Naive thymus-derived CD4-positive, alpha-beta T cell (primary cell): Measurements from ENCODE around the gene HYAL1. TPM values are rescaled to one million over a fixed set of nuclear protein-coding genes. Genes with fewer than 3 reads are reported as not detected.

Source experiments
- ATAC-seq: fragments of 150-1000 bp; cut with Tn5 transposase; 2 replicates; pipeline ENCODE4 v1.10.0; 2021; ENCODE audit warnings: mild to moderate bottlenecking, moderate library complexity
- CTCF ChIA-PET: fragments of 350-600 bp; sonication (Branson Sonifier 250); formaldehyde crosslinking; loops from one replicate; lab custom pipeline; 2021; ENCODE audit warnings: antibody characterized with exemption; lab: Charles Lee
- POLR2A ChIA-PET: fragments of 350-600 bp; sonication (Branson Sonifier 250); formaldehyde crosslinking; loops from one replicate; lab custom pipeline; 2021; ENCODE audit warnings: antibody characterized with exemption, inconsistent platforms; lab: Charles Lee
- DNase-seq, 9 donors: peaks; one replicate each; pipeline versions ENCODE4 v3.0.0 to v3.0.0-alpha.2; 2020 to 2022; ENCODE audit warnings: mixed read lengths in 1 of 9
- H3K27ac ChIP-seq: one replicate; pipeline ENCODE4 v1.7.0; 2013; ENCODE audit warnings: mild to moderate bottlenecking, low read depth, low read length, moderate library complexity
- H3K27me3 ChIP-seq, 2 donors: one replicate each; pipeline ENCODE4 v1.7.0; 2013; ENCODE audit warnings: low read length in 2 of 2, mild to moderate bottlenecking in 2 of 2, moderate library complexity in 2 of 2; ENCODE audit not compliant: control insufficient read depth in 2 of 2, insufficient read depth in 2 of 2
- H3K36me3 ChIP-seq, 3 experiments: 1 replicate in 2 of 3; 2 replicates in 1 of 3; pipeline ENCODE4 v1.7.0; 2013; ENCODE audit warnings: low read length in 3 of 3, mild to moderate bottlenecking in 3 of 3, moderate library complexity in 1 of 3; ENCODE audit not compliant: insufficient read depth in 3 of 3, control insufficient read depth in 2 of 3
- H3K4me1 ChIP-seq, 2 donors: one replicate each; pipeline ENCODE4 v1.7.0; 2013; ENCODE audit warnings: low read length in 2 of 2, mild to moderate bottlenecking in 2 of 2, moderate library complexity in 1 of 2; ENCODE audit not compliant: control insufficient read depth in 2 of 2, insufficient read depth in 2 of 2
- H3K4me3 ChIP-seq: 2 replicates; pipeline ENCODE4 v1.7.0; 2013; ENCODE audit warnings: mild to moderate bottlenecking, low read length
- H3K9me3 ChIP-seq, 3 experiments: 1 replicate in 2 of 3; 2 replicates in 1 of 3; pipeline ENCODE4 v1.7.0; 2013; ENCODE audit warnings: low read length in 3 of 3; ENCODE audit not compliant: control insufficient read depth in 2 of 3
- H3K27ac Mint-ChIP-seq, 9 donors: one replicate each; pipeline ENCODE4 v1.8.0; 2020 to 2022; ENCODE audit warnings: mixed read lengths in 9 of 9, mild to moderate bottlenecking in 8 of 9, moderate library complexity in 5 of 9, inconsistent platforms in 2 of 9
- H3K27me3 Mint-ChIP-seq, 5 donors: one replicate each; pipeline ENCODE4 v1.8.0; 2021 to 2022; ENCODE audit warnings: mixed read lengths in 5 of 5, mild to moderate bottlenecking in 1 of 5
- H3K36me3 Mint-ChIP-seq, 5 donors: one replicate each; pipeline ENCODE4 v1.8.0; 2020 to 2022; ENCODE audit warnings: mixed read lengths in 5 of 5, mild to moderate bottlenecking in 3 of 5, inconsistent platforms in 1 of 5
- H3K4me1 Mint-ChIP-seq, 7 donors: one replicate each; pipeline ENCODE4 v1.8.0; 2020 to 2022; ENCODE audit warnings: mixed read lengths in 7 of 7, mild to moderate bottlenecking in 3 of 7, inconsistent platforms in 1 of 7
- H3K4me3 Mint-ChIP-seq, 10 donors: one replicate each; pipeline ENCODE4 v1.8.0; 2020 to 2022; ENCODE audit warnings: mild to moderate bottlenecking in 10 of 10, mixed read lengths in 10 of 10, moderate library complexity in 6 of 10, inconsistent platforms in 2 of 10
- H3K9me3 Mint-ChIP-seq, 11 donors: one replicate each; pipeline ENCODE4 v1.8.0; 2020 to 2022; ENCODE audit warnings: mixed read lengths in 11 of 11, mild to moderate bottlenecking in 4 of 11, inconsistent platforms in 1 of 11, moderate library complexity in 1 of 11
- intact Hi-C, 2 donors: fragments of 100-400 bp; cut with micrococcal nuclease; formaldehyde crosslinking; loops; one replicate each; pipeline ENCODE4 v1.15.1; 2023
- polyA plus RNA-seq, 2 donors: library from polyadenylated mRNA; unstranded; fragments of 300-500 nt; fragmentation: Illumina TruSeq; gene quantifications; one replicate each; pipeline ENCODE4 v1.2.3, GENCODE V29; 2021
- total RNA-seq, 6 experiments: library from RNA in 5 of 6; stranded (reverse) in 5 of 6; gene quantifications; 1 replicate in 5 of 6; 2 replicates in 1 of 6; pipeline ENCODE4 v1.2.3 and lab custom pipeline; 2021 to 2026

Gene HYAL1
- total and polyA plus RNA-seq, 7 experiments from 2014 or later = 0.12 to 0.51 (median 0.28) TPM; not detected in 1

GRCh38 chr3:50322115-50322385, 18.7 kb upstream of the HYAL1 start:
- ATAC-seq = no peak
- Histone ChIP-seq H3K4me1 (peaks cover 11 to 23% of the 10 kb centered on the region in 2 donors), H3K27me3 (no peaks in the 10 kb centered on the region), H3K27ac (peak overlapping the region; percentile 95), H3K9me3 (no peaks in the 10 kb centered on the region), H3K4me3 (peak overlapping the region; percentile 97), H3K36me3 (peaks cover 0 to 14% (median 0%) of the 10 kb centered on the region in 3 experiments)
- H3K27ac Mint-ChIP-seq = peak overlapping the region in 2 of 9 donors; percentile 91 to 93
- CTCF ChIA-PET = interaction anchor here (1.2 kb wide), 1 partner anchor 43 kb away, joined by 4 read pairs; no protein-coding TSS in a partner anchor
- POLR2A ChIA-PET = interaction anchor here (1.3 to 34.0 kb wide), 4 partner anchors 15 to 34 kb away, joined by 5 to 656 read pairs (median 20); partner anchors contain the start of genes CYB561D2, HYAL3, NAA80 and NPRL2
- H3K27me3 Mint-ChIP-seq = no peaks in the 10 kb centered on the region
- no peaks in the 10 kb centered on the region for H3K9me3 Mint-ChIP-seq
- peaks cover 0 to 4% (median 0%) of the 10 kb centered on the region in 5 donors for H3K36me3 Mint-ChIP-seq
- intact Hi-C loops = no loop called here
- H3K4me3 Mint-ChIP-seq = peak overlapping the region in 7 of 10 donors; percentile 35 to 90 (median 81)
- DNase-seq = no peak
- H3K4me1 Mint-ChIP-seq = peaks cover 17 to 45% (median 35%) of the 10 kb centered on the region in 7 donors

DNA sequence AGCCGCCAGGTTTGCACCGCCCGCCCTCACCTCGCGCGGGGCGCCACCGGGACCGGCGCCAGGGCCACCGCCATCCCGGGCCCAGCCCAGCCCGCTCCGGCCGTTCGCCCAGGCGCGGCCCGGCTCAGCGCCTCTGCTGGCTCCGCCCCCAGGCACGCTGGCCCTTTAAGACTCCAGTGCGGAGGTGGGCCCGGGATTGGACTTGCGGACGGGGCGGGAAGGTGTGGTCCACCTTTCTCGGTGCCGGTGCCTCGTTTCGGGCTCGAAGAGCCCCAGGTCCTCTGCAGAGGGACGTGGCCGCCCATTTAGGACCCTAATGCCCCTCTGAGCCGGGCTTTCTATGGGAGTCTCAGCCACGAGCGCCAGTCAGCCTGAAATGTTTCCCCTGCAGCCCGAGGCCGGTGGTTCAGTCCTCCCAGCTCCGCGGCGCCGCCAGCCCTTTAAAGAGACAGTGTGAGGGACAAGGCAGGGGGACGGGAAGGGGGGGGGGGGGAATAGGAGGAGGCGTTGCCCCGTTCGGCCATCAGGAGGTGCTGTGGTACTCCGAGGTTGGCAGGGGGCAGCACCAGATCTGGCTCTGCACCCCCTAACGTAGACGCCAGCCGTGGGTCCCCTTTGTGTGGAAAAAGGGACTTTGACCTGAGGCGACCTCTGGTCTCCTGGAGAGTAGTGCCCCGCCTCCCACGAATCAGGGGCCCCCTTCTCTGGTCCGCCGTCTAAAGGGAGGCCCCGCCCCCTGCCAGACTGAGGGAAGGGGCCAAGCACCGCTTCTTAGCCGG, 18.2 kb upstream of the HYAL1 start:
- peak overlapping the region; percentile 95 for H3K27ac ChIP-seq
- peaks cover 21 to 45% (median 36%) of the 10 kb centered on the region in 7 donors for H3K4me1 Mint-ChIP-seq
- H3K4me3 Mint-ChIP-seq = peak overlapping the region; percentile 74 to 90 (median 82)
- peak overlapping the region; percentile 97 for H3K4me3 ChIP-seq
- H3K9me3 Mint-ChIP-seq = no peaks in the 10 kb centered on the region
- intact Hi-C loops = loop anchor here (1.0 to 2.0 kb wide), 10 partner anchors 15 to 648 kb away; partner anchors contain the start of genes HYAL3 (in 2 of the 2), NAA80 (in 2 of the 2), CYB561D2 (in 1 of the 2) and IFRD2 (in 1 of the 2)
- ATAC-seq (peak; percentile 83), DNase-seq (peak; percentile 67 to 90 (median 83))
- peak overlapping the region; percentile 40 to 96 (median 93) for H3K27ac Mint-ChIP-seq
- H3K9me3 ChIP-seq = no peaks in the 10 kb centered on the region
- H3K4me1 ChIP-seq = peaks cover 12 to 21% of the 10 kb centered on the region in 2 donors
- peaks cover 0 to 14% (median 0%) of the 10 kb centered on the region in 3 experiments for H3K36me3 ChIP-seq
- no peaks in the 10 kb centered on the region for H3K27me3 ChIP-seq
- ChIA-PET POLR2A (interaction anchor here (1.3 to 34.0 kb wide), 4 partner anchors 15 to 35 kb away, joined by 5 to 656 read pairs (median 20); partner anchors contain the start of genes CYB561D2, HYAL3, NAA80 and NPRL2), CTCF (interaction anchor here (0.7 to 1.2 kb wide), 3 partner anchors 16 to 43 kb away, joined by 3 to 4 read pairs (median 3); partner anchors contain the start of genes HYAL3 and NAA80)
- H3K36me3 Mint-ChIP-seq = peaks cover 0 to 7% (median 0%) of the 10 kb centered on the region in 5 donors
- H3K27me3 Mint-ChIP-seq = no peaks in the 10 kb centered on the region

DNA sequence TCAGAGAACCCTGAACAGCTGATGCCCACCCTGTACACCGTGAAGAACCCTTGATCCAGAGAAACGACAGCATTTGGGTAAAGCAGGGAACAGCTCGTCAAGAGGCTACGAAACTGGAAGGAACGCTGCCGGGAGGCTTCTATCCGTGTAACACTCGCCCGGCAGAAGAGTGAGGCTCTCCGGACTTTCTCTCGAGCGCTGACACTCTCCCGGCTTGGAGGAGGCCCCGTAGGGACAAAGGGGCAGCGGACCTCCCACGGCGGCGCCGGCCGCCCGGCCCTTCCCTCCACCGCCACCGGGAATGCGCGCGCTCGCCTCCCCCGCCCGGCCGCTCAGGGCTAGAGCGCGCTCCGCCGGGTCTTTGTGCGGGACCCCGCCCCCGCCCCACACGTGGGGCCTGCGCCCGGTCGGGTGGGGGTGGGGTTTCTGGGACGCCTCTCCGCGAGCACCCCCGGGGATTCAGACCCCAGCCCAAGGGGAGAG, 17.5 kb upstream of the HYAL1 start:
- H3K4me3 ChIP-seq = peak overlapping the region; percentile 97
- peak; percentile 58 for ATAC-seq
- Mint-ChIP-seq H3K27ac (peak overlapping the region in 8 of 9 donors; percentile 62 to 93 (median 88)), H3K4me3 (peak overlapping the region; percentile 84 to 96 (median 92)), H3K27me3 (no peaks in the 10 kb centered on the region), H3K36me3 (peaks cover 0 to 10% (median 0%) of the 10 kb centered on the region in 5 donors), H3K4me1 (peaks cover 26 to 45% (median 39%) of the 10 kb centered on the region in 7 donors), H3K9me3 (no peaks in the 10 kb centered on the region)
- peak overlapping the region; percentile 95 for H3K27ac ChIP-seq
- H3K36me3 ChIP-seq = peaks cover 0 to 10% (median 0%) of the 10 kb centered on the region in 3 experiments
- peaks cover 14 to 27% of the 10 kb centered on the region in 2 donors for H3K4me1 ChIP-seq
- H3K27me3 ChIP-seq = no peaks in the 10 kb centered on the region
- ChIA-PET CTCF (interaction anchor here (0.7 to 1.2 kb wide), 5 partner anchors 15 to 44 kb away, joined by 3 to 5 read pairs (median 3); partner anchors contain the start of genes HYAL3 and NAA80), POLR2A (interaction anchor here (1.0 to 34.0 kb wide), 4 partner anchors 16 to 36 kb away, joined by 4 to 656 read pairs (median 20); partner anchors contain the start of genes CYB561D2, HYAL3, NAA80 and NPRL2)
- intact Hi-C loops = loop anchor here (1.0 to 2.0 kb wide), 10 partner anchors 16 to 648 kb away; partner anchors contain the start of genes HYAL3 (in 2 of the 2), NAA80 (in 2 of the 2), CYB561D2 (in 1 of the 2) and IFRD2 (in 1 of the 2)
- DNase-seq = peak in 3 of 9 donors; percentile 46 to 86 (median 49)
- H3K9me3 ChIP-seq = no peaks in the 10 kb centered on the region

- Mint-ChIP-seq H3K4me1 (peaks cover 26 to 48% (median 39%) of the 10 kb centered on the region in 7 donors), H3K4me3 (peak overlapping the region; percentile 84 to 96 (median 92)), H3K36me3 (peaks cover 0 to 10% (median 0%) of the 10 kb centered on the region in 5 donors), H3K27ac (peak overlapping the region in 5 of 9 donors; percentile 4 to 91 (median 41)), H3K27me3 (no peaks in the 10 kb centered on the region), H3K9me3 (no peaks in the 10 kb centered on the region)
- POLR2A ChIA-PET = interaction anchor here (0.9 to 34.0 kb wide), 6 partner anchors 17 to 36 kb away, joined by 3 to 656 read pairs (median 8); partner anchors contain the start of genes CYB561D2, HYAL3, IFRD2 and NAA80
- Histone ChIP-seq H3K4me1 (peaks cover 14 to 28% of the 10 kb centered on the region in 2 donors), H3K27me3 (no peaks in the 10 kb centered on the region), H3K36me3 (peaks cover 0 to 1% (median 0%) of the 10 kb centered on the region in 3 experiments), H3K4me3 (peak overlapping the region; percentile 97), H3K9me3 (no peaks in the 10 kb centered on the region), H3K27ac (peak overlapping the region; percentile 95)
- intact Hi-C loops = loop anchor here (2.0 kb wide), 2 partner anchors 17 to 93 kb away; no protein-coding TSS in a partner anchor
- CTCF ChIA-PET = interaction anchor here (1.0 to 1.1 kb wide), 3 partner anchors 16 to 32 kb away, joined by 3 to 5 read pairs (median 3); partner anchors contain the start of genes HYAL3 and NAA80
- DNase-seq (no peak), ATAC-seq (no peak)
These were observed 16.7 kb upstream of the HYAL1 start for GRCh38 chr3:50319894-50320625.

- peaks cover 20 to 42% (median 31%) of the 10 kb centered on the region in 7 donors for H3K4me1 Mint-ChIP-seq
- H3K36me3 Mint-ChIP-seq = peaks cover 0 to 6% (median 0%) of the 10 kb centered on the region in 5 donors
- CTCF ChIA-PET = interaction anchor here (0.6 to 1.3 kb wide), 5 partner anchors 18 to 1028 kb away, joined by 3 to 5 read pairs (median 3); partner anchors contain the start of genes HYAL3 and NAA80
- peak overlapping the region in 2 of 9 donors; percentile 30 to 36 for H3K27ac Mint-ChIP-seq
- H3K9me3 Mint-ChIP-seq = no peaks in the 10 kb centered on the region
- no peak overlapping the region for H3K27ac ChIP-seq
- no peaks in the 10 kb centered on the region for H3K36me3 ChIP-seq
- H3K9me3 ChIP-seq = no peaks in the 10 kb centered on the region
- H3K4me3 ChIP-seq = no peak overlapping the region
- peak overlapping the region; percentile 35 to 95 (median 88) for H3K4me3 Mint-ChIP-seq
- intact Hi-C loops = no loop called here
- peaks cover 14 to 28% of the 10 kb centered on the region in 2 donors for H3K4me1 ChIP-seq
- no peak for DNase-seq
- no peak for ATAC-seq
- POLR2A ChIA-PET = interaction anchor here (0.9 to 34.0 kb wide), 4 partner anchors 19 to 37 kb away, joined by 3 to 656 read pairs (median 8); partner anchors contain the start of genes CYB561D2, HYAL3, IFRD2 and NAA80
- H3K27me3 Mint-ChIP-seq = no peaks in the 10 kb centered on the region
- no peaks in the 10 kb centered on the region for H3K27me3 ChIP-seq
These were observed 16.0 kb upstream of the HYAL1 start for GRCh38 chr3:50319181-50319893.
